GM21717 (cell line): ENCODE results near the gene XYLT1.

Source experiments
- ATAC-seq: cut with Tn5 transposase; IDR thresholded peaks from one replicate; pipeline ENCODE4 v1.9.1; 2021; ENCODE audit warnings: mild to moderate bottlenecking, moderate library complexity; ENCODE audit not compliant: unreplicated experiment

XYLT1 gene

GRCh38 chr16:17128791-17129190 is 342.0 kb downstream of the XYLT1 start:
- ATAC-seq, result no peak

DNA sequence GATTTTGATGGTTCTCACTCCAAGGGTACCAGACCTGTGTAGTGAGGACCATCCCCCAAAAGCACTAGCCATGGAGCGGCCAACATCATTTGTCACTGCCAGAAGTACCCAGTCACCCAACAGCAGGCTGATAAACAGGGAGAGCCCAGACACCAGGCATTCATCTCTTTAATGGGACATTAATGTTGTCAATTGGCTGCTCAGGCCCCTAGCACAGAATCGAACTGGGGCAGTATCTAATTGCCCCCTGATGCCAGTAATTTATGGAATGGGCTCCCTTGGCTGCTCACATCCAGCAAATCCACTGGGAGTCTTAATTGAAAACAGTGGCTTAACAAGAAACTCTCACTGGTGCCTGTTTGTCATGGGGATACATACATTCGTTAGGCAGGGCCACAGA is 344.6 kb downstream of the XYLT1 start:
- ATAC-seq, result no peak

DNA sequence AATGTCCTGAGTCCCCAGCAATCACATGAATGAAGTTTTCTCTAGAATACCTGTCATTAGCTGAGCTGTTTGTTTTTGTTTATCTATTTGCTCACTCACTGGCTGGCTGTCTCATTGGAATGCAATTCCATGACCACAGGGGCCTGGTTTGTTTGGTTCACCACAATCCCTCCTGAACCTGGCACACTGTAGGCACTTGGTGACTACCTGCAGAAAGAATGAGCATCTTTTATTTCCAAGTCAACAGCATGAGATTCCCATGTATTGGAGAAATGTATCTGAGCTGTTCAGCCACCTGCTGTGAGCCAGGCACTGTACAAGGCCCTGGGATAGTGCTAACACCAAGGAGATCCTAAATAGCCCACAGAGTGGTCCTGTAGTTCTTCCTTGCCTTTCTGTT is 345.1 kb downstream of the XYLT1 start:
- ATAC-seq, result no peak

DNA sequence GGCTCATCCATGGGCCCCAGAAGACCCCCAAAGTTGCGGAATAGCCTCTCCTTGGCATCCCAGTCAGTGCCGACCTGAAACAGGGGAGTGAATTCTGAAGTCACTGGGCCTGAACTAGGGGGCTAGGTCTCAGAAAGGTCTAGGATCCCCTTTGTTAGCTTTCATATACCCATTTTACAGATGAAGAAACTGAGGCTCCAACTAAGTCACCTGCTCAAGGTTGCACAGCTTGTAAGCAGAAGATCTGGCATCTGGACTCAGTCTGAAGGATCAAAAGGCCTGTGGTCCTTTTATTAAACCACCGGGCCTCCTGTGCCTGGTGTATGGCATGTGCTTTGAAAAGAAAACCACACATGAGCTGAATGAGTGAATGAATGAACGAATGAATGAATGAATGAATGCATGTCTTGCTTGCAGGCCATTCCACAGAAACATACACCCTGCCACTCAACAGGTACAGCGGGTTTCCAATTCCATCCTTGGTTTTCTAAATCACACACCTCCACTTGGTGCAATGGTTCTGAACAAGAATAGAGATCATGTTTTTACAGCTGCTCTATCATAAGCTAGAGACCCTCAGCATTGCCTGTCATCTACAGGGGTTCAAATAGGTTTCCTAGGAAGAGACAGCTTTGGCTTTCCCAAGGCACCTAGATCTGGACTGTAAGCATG is 352.7 kb downstream of the XYLT1 start:
- no peak for ATAC-seq

GRCh38 chr16:17116595-17117322 is 354.0 kb downstream of the XYLT1 start:
- no peak for ATAC-seq

- ATAC-seq, result no peak
Observed at GRCh38 chr16:17109413-17109812, 361.3 kb downstream of the XYLT1 start.

- ATAC-seq, result no peak
Observed at GRCh38 chr16:17108596-17108995, 362.2 kb downstream of the XYLT1 start.

DNA sequence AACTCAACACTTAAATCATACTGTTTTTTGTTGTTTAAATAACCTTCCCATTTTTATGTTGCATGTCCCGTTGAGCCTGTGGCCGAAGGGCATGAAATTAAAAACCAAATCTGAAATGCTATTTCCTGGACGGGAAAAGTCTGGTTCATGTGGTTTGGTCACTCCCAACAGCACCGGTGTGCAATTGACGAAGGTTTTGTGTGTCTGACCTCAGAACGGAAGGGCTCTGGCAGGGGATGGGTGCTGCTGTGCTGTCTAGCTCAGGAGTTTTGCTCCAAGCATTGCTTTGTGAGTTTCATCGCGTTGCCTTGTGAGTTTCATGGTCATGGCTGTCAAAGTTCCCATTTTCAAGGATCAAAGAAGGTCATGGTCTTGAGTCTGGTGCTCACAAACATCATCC is 363.3 kb downstream of the XYLT1 start:
- ATAC-seq, result no peak

- no peak for ATAC-seq
Observed at GRCh38 chr16:17106243-17106791, 364.4 kb downstream of the XYLT1 start.

GRCh38 chr16:17105239-17105797 is 365.4 kb downstream of the XYLT1 start:
- no peak for ATAC-seq

DNA sequence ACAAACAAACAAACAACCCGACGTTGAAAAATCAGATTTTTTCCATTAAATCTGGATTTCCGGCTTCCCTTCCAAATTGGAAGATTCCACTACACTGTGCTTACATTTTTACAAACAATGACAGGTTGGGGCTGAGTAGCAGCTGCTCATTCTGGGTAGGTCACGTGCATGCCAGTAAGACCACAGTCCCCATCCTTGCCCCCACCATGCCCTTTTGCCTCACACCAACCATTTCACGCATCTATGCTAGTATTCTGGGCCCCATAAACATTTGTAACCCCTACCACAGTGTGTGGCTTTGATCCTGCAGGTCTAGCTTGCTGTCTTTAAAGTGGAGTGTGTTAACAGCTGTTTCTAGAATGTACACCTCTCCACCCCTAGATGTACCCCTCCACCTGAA is 366.1 kb downstream of the XYLT1 start:
- ATAC-seq, result no peak

DNA sequence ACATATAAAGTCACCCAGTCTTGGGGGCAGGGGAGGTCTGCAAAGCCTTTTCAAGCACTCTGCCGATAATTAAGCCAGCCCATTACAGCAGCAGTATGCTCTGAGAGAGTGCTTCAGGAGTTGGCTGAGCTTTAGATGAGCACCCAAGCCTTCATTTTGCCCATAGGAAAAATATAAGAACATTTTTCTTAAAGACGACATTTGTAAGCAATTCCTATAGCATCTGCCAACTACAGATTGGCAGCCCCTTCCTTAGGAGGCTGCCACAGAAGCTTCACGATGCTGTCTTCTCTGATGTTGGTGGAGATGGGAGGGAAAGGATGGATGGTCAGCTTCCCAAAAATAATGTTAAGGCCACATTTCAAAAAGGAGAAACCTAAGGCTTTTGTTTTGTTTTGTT is 367.5 kb downstream of the XYLT1 start:
- no peak for ATAC-seq

- no peak for ATAC-seq
Observed at GRCh38 chr16:17101646-17102045, 369.1 kb downstream of the XYLT1 start.

GRCh38 chr16:17098685-17099084 is 372.1 kb downstream of the XYLT1 start:
- ATAC-seq, result no peak

GRCh38 chr16:17084130-17084529 is 386.6 kb downstream of the XYLT1 start:
- no peak for ATAC-seq

DNA sequence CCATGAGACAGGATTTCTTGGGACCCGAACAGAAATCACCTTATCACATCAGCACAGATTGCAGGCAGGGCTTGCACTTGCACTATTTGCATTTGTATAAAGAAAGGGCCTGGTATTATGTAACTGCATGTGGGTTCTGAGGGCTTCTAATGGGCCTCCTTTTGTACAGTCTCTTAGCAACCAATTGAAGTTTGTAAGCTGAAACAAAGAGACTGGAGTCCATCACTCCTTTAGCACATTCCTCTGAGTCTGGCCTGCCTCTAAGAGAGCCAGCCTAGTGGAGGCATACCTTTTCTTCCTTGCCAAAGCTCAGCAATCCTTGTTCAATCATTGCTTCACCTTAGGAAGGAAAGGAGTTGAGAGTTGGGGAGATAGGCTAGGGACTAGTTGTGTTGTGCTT is 387.1 kb downstream of the XYLT1 start:
- ATAC-seq, result no peak

GRCh38 chr16:17082095-17082882 is 388.5 kb downstream of the XYLT1 start:
- no peak for ATAC-seq

DNA sequence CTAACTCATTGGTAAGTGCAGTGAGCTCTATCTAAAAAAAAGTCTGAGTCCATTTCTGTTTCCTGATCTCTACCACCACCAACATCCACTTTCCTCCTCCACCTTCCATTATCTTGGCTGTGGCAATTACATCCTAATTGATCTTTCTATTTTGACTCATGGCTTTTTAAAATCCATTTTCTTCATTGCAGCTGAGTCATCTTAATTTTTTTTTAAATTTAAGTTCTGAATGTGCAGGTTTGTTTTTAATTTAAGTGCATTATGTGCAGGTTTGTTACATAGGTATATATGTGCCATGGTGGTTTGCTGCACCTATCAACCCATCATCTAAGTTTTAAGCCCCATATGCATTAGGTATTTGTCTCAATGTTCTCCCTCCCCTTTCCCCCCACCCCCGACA is 390.7 kb downstream of the XYLT1 start:
- no peak for ATAC-seq

DNA sequence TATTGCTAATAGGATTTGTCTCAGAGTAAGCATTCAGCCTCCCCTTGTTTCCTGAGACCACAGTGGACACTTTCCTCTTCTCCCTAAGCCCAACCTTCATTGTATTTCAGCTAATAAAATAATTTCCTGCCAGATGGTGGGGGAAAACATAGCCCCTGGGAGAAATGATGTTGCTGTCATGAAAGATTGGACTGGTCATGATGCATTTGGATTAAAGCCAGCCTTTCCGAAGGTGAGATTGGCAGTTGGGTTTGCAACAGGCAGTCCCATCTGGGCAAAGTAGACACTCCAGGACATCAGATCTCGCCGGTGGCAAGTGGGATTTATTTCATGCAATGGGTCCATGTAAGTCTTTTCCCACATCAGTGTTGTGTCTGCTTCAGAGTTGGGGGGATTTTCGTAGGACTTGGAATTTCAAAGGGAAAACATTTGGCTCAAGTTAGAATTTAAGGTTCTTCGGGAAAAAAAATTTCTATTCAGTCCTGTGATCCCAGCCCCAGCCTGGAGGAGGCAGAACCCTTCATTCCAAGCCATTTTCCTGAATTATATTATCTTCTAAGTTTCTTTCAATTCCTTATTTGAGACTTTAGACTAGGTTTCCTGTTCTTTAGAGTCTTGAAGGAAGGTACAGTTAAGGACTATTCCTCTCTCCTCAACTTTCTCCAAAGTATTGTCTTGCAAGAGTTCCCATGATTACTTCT is 391.7 kb downstream of the XYLT1 start:
- ATAC-seq, result no peak

GRCh38 chr16:17076818-17077498 is 393.8 kb downstream of the XYLT1 start:
- no peak for ATAC-seq
